GM18526 (cell line): ENCODE results near the gene TNFAIP8L3.

Experiments used
- POLR2A ChIP-seq: IDR thresholded peaks from 3 replicates; pipeline ENCODE4 v1.6.1; 2011; ENCODE audit not compliant: insufficient read length; ENCODE audit errors: extremely low read depth

Gene TNFAIP8L3

DNA sequence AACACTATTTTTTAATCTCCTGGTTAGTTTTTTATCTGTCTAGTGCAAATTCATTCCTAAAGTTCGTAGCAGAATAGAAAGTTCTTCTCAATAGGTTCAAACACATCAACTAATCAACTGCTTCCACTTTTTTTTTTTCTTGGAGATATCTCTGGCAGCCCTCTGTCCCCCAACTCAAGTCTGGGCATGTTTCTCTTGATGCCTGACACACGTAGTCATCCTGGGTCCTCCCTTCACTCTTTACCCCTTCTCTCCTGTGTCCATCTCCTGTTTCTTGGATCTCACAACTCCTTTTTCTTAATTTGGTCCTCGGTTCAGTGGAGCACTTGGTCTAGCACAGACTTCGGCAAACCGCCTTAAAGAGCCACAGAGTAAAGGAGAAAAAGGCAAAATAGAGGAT, 14.4 kb downstream of the TNFAIP8L3 start:
- no peak for TF ChIP-seq POLR2A

GRCh38 chr15:51079226-51079625, 15.5 kb downstream of the TNFAIP8L3 start:
- TF ChIP-seq POLR2A: no peak

DNA sequence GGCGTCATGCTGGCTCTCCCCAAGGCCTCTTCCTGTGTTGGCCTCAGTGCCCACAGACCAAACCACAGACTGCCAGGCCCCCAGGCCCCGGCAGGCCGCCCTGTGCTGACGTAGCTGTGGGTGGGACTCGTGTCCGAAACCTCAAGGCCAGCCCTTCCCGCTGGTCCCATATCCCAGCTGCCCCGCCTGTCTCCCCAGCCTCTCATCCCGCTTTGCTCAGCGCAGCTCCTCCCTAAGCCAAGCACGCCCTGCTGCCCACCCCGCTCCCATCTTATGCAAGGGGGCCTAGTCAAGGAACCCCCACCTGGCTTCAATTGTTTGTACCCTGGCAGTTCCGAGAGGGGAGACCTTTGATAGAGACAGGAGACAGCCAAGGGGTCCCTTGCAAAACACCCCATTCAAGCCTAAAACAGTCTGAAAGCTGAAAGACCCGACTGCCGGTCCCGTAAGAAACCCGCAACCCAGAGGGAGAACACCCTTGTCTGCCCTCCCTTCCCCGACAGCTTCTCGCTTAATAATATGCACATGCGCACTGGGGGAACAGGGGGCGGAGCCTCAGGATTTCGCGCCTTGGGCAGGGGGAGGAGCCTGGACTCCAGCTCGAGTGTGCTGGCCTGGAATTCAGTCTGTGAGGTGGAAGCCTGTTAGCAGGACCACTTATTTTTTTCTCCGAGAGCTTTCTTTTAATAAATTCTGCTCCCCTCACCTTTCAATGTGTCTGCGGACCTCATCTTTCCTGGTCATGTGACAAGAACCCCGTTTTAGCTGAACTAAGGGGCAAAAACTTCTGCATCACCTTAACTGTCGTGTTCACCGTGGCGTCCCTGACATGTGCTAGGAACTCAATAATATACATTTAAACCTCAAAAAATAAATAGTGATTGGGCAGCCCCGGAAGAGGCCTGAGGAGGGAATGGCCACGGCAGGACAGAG, 17.2 kb downstream of the TNFAIP8L3 start:
- TF ChIP-seq POLR2A: peak; percentile 37

DNA sequence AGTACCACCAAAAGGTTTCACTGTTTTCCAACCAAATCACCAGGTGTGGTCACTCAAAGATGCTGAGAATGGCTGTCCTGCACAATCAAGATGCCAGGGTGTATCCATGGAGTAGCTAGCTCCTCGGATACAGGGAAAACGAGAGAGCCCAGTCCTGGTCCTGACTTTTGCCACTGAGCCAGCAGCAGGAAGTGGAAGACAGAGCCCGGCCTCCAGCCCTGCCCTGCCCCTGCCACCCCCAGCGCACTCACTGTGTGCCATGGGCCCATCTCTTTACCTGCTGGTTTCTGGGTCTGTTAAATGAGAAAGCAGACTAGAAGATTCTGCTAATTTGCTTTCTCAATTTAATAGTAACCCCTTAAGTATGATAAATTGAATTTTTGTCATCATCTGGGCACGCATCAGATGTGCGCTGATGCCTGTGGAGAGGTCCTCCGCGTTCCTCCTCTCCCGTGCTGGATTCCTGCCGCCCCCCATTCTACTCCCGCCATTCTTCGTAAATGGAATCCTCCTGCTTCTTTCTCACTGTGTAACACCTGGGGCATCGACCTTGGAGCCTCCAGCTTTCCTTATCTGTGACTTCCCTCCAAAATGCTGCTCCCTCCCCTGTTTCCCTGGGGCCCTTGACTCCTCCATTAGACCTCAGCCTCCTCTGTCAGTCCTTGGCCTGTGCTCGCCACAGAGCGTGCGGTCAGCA, 18.0 kb downstream of the TNFAIP8L3 start:
- TF ChIP-seq POLR2A: no peak

GRCh38 chr15:51075826-51076523, 18.7 kb downstream of the TNFAIP8L3 start:
- TF ChIP-seq POLR2A: no peak

DNA sequence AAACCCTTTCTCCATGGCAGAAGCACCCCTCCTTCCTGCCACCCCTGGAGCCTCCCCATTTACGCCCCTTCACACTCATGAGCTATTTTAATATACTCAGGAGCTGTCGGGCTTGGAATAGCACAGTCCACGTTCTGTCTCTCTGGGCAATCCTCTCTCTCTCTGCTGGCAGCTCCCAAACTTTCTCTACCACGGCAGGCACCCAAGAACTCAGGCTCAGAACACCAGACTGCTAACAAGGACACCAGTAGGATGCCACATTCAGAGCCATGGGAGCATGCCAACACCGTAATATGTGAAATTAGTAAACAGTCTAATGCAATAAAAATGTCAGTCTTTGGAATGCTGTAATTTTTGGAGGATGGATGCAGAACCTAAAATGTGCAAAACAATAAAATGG, 19.3 kb downstream of the TNFAIP8L3 start:
- no peak for TF ChIP-seq POLR2A

DNA sequence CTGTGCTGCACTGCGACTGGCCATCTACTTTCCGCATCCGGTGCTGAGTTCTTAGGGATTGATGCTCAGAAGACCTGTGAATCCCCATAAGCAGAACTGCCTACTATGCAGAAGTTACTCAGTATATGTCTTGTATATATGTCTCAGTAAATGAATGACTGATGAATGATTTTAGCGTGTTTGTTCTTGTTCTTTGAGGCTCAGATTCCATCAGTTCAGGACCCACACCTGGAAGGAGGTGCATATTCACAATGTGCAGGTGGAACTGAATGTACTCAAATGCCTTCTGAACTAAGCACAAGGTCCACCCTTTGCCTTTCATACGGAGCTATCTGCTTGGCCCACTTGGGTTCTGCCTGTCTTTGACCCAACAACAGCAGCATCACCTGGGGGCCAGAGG, 19.8 kb downstream of the TNFAIP8L3 start:
- no peak for TF ChIP-seq POLR2A

DNA sequence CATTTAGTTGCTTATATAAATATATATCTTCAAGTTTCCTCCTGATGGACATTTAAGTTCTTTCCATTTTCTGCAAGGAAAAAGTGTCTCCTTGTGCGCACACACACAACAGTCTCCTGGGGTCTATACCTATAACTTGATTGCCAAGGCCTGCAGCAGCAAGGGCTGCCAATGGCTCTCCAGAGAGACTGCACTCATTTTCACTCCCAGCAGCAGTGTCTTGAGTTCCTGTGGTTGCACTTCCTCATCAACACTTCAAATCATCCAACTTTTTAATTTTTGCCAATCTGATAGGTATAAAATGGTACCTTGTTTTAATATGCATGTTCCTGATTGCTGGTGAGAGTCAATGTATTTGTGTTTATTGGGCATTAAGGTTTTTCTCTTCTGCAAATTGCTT, 23.1 kb downstream of the TNFAIP8L3 start:
- TF ChIP-seq POLR2A: no peak

DNA sequence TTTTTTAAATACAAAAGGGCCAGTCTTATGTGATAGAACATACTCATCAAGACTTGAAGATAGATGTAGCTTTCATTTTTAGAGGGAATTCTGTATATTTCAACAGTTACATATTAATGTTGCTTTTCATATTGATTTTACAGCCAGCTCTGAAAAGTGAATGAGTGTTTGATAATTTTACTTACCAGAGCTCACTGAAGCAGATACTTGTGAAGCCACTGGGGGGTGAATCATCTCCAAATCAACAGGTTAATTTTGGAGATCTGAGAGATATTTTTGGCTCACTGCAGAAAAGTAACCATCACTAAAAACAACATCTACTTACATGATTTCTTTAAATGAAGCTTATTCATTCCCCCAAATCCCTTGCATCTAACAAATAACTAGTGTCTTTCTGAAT, 24.7 kb downstream of the TNFAIP8L3 start:
- no peak for TF ChIP-seq POLR2A

- no peak for TF ChIP-seq POLR2A
Measured at GRCh38 chr15:51067510-51067909, 27.2 kb downstream of the TNFAIP8L3 start.

GRCh38 chr15:51065781-51066180, 28.9 kb downstream of the TNFAIP8L3 start:
- TF ChIP-seq POLR2A: no peak

DNA sequence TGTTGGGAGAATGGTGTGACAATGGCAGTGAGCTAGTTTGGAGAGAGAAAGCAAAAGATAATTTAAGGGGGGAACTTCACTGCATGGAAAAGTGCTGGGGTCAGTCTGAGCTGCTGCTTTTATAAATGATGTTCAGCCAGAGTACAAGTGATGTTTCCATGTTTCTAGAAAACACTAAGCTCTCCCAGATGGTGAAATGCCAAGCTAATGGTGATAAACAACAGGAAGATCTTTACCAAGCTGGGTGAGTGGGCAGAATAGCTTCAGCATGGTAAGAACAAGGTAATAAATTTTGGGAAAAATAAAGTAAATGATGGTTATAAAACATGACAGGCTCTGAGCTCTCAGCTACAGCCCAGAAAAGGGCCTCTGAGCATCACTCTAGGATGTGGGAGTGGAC, 29.4 kb downstream of the TNFAIP8L3 start:
- no peak for TF ChIP-seq POLR2A

DNA sequence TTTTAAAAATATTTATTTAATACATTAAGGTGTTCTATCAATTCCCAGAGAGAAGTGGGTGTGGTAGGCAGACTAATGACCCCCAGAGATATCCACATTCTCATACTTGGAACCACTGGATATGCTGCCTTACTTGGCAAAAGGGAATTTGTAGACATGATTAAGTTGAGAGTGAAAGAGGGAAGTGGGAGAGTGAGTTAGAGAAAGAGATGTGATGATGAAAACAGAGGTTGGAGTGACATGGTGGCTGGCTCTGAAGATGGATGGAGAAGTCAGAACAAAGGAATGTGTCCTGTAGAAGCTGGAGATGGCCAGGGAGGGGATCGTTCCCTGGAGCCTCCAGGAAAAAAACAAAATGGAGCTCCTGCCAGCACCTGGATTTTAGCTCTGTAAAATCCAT, 32.0 kb downstream of the TNFAIP8L3 start:
- no peak for TF ChIP-seq POLR2A

- TF ChIP-seq POLR2A: no peak
Measured at GRCh38 chr15:51060030-51060673, 34.6 kb downstream of the TNFAIP8L3 start.

GRCh38 chr15:51054535-51054934, 40.2 kb downstream of the TNFAIP8L3 start:
- no peak for TF ChIP-seq POLR2A
